Measurements from ENCODE around the gene SPRING1.
"Not testable (repeated sequence)": the region's sequence is repeated elsewhere in the genome, so short reads cannot be mapped to it uniquely, and the experiment has no call there.

GRCh38 chr12:116754783-116755182 lies 16.9 kb upstream of the SPRING1 start:
- TF ChIP-seq, protein P1, sequence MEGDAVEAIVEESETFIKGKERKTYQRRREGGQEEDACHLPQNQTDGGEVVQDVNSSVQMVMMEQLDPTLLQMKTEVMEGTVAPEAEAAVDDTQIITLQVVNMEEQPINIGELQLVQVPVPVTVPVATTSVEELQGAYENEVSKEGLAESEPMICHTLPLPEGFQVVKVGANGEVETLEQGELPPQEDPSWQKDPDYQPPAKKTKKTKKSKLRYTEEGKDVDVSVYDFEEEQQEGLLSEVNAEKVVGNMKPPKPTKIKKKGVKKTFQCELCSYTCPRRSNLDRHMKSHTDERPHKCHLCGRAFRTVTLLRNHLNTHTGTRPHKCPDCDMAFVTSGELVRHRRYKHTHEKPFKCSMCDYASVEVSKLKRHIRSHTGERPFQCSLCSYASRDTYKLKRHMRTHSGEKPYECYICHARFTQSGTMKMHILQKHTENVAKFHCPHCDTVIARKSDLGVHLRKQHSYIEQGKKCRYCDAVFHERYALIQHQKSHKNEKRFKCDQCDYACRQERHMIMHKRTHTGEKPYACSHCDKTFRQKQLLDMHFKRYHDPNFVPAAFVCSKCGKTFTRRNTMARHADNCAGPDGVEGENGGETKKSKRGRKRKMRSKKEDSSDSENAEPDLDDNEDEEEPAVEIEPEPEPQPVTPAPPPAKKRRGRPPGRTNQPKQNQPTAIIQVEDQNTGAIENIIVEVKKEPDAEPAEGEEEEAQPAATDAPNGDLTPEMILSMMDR (IDR thresholded peaks at IDR 0.05; ENCODE audit: low read depth, low read length) = not testable (repeated sequence)
- not testable (repeated sequence) for TF ChIP-seq EZH2phosphoT487 (IDR thresholded peaks at IDR 0.05; ENCODE audit: low read depth)
